H1 (cell line): ENCODE results near the gene MAP1LC3A. TPM values are rescaled to one million over a fixed set of nuclear protein-coding genes. Genes with fewer than 3 reads are reported as not detected.

Source experiments
- CTCF ChIA-PET: fragments of 300-600 bp; sonication (Branson Sonifier 250); formaldehyde crosslinking; loops from one replicate; lab custom pipeline; 2021; ENCODE audit not compliant: partially characterized antibody; lab: Charles Lee
- POLR2A ChIA-PET: fragments of 300-600 bp; sonication (Branson Sonifier 250); formaldehyde crosslinking; loops from one replicate; lab custom pipeline; 2021; ENCODE audit warnings: inconsistent platforms; ENCODE audit not compliant: partially characterized antibody; lab: Charles Lee
- DNase-seq, 2 experiments: peaks; one replicate each; pipeline versions ENCODE4 v3.0.0 to v3.0.0-alpha.2; 2010 to 2022; ENCODE audit warnings: low spot score in 2 of 2, low read depth in 1 of 2, mixed read lengths in 1 of 2
- FAIRE-seq: peaks from 2 replicates; lab custom pipeline; 2011; peaks lifted over from hg19 to GRCh38; lab: Jason Lieb, UNC
- H2AFZ ChIP-seq: 2 replicates; pipeline ENCODE4 v1.8.1; 2012; ENCODE audit warnings: low read length, inconsistent platforms
- H2AK5ac ChIP-seq: 2 replicates; pipeline ENCODE4 v1.6.1; 2013; ENCODE audit warnings: low read depth, low read length
- H2BK120ac ChIP-seq: replicated peaks from 2 replicates; pipeline ENCODE3; 2013; ENCODE audit warnings: low read depth, low read length, inconsistent platforms
- H2BK12ac ChIP-seq: 2 replicates; pipeline ENCODE4 v1.6.1; 2013; ENCODE audit warnings: low read depth, low read length
- H2BK15ac ChIP-seq: 2 replicates; pipeline ENCODE4 v1.6.1; 2013; ENCODE audit warnings: low read length
- H2BK20ac ChIP-seq: 2 replicates; pipeline ENCODE4 v1.6.1; 2013; ENCODE audit warnings: low read length
- H2BK5ac ChIP-seq: 2 replicates; pipeline ENCODE4 v1.6.1; 2013; ENCODE audit warnings: low read depth, low read length
- H3K14ac ChIP-seq: 2 replicates; pipeline ENCODE4 v1.6.1; 2013; ENCODE audit warnings: inconsistent platforms; ENCODE audit not compliant: insufficient read length
- H3K18ac ChIP-seq: 2 replicates; pipeline ENCODE4 v1.6.1; 2013; ENCODE audit warnings: low read length; ENCODE audit errors: extremely low read depth
- H3K23ac ChIP-seq: 2 replicates; pipeline ENCODE4 v1.6.1; 2013; ENCODE audit warnings: inconsistent platforms; ENCODE audit not compliant: insufficient read length
- H3K23me2 ChIP-seq: 2 replicates; pipeline ENCODE4 v1.6.1; 2013; ENCODE audit warnings: low read depth, low read length
- H3K27ac ChIP-seq: 2 replicates; pipeline ENCODE4 v1.6.1; 2011; ENCODE audit warnings: low read depth, low read length, inconsistent platforms
- H3K27me3 ChIP-seq, 4 experiments: replicated peaks in 1 of 4; 1 replicate in 1 of 4; 2 replicates in 3 of 4; pipeline versions ENCODE4 v1.6.1 to v1.8.1; 2011 to 2013; ENCODE audit warnings: low read length in 3 of 4, mild to moderate bottlenecking in 3 of 4, inconsistent platforms in 2 of 4, mixed read lengths in 2 of 4, moderate library complexity in 1 of 4; ENCODE audit not compliant: control insufficient read depth in 3 of 4, insufficient read depth in 3 of 4; ENCODE audit errors: extremely low read depth in 1 of 4
- H3K36me3 ChIP-seq, 4 experiments: 2 replicates each; pipeline versions ENCODE4 v1.6.1 to v1.8.1; 2011 to 2013; ENCODE audit warnings: mild to moderate bottlenecking in 4 of 4, low read length in 3 of 4, moderate library complexity in 2 of 4, control low read depth in 1 of 4, inconsistent platforms in 1 of 4; ENCODE audit not compliant: insufficient read depth in 4 of 4, control insufficient read depth in 2 of 4
- H3K4ac ChIP-seq: replicated peaks from 2 replicates; pipeline ENCODE3; 2013; ENCODE audit warnings: low read length, low read depth, mixed read lengths, inconsistent platforms; ENCODE audit not compliant: insufficient read length
- H3K4me1 ChIP-seq, 4 experiments: replicated peaks in 1 of 4; 1 replicate in 1 of 4; 2 replicates in 3 of 4; pipeline versions ENCODE4 v1.6.1 to v1.8.1; 2011 to 2013; ENCODE audit warnings: low read length in 3 of 4, inconsistent platforms in 2 of 4, mixed read lengths in 1 of 4; ENCODE audit not compliant: insufficient read depth in 4 of 4, control insufficient read depth in 3 of 4
- H3K4me2 ChIP-seq, 2 experiments: 2 replicates each; pipeline versions ENCODE4 v1.6.1 to v1.8.1; 2011 to 2013; ENCODE audit warnings: low read depth in 2 of 2, low read length in 2 of 2, control low read depth in 1 of 2, inconsistent platforms in 1 of 2, mild to moderate bottlenecking in 1 of 2; ENCODE audit not compliant: insufficient read depth in 1 of 2
- H3K4me3 ChIP-seq, 4 experiments: fragments of 200-600, 300-600 bp in 1 of 4; sonication (generic), shearing (Covaris generic), sonication (Bioruptor Twin) in 1 of 4; 2 replicates each; pipeline versions ENCODE4 v1.5.1 to v1.8.1; 2011 to 2016; ENCODE audit warnings: low read length in 4 of 4, low read depth in 3 of 4, control low read depth in 2 of 4, inconsistent platforms in 2 of 4, mild to moderate bottlenecking in 2 of 4, mixed read lengths in 1 of 4, moderate library complexity in 1 of 4; ENCODE audit not compliant: insufficient read depth in 2 of 4; ENCODE audit errors: extremely low read depth in 1 of 4
- H3K56ac ChIP-seq: replicated peaks from 2 replicates; pipeline ENCODE3; 2013; ENCODE audit warnings: low read depth, mild to moderate bottlenecking, mixed read lengths, low read length, inconsistent platforms; ENCODE audit not compliant: insufficient read length
- H3K79me1 ChIP-seq: 2 replicates; pipeline ENCODE4 v1.6.1; 2013; ENCODE audit warnings: low read depth, low read length, control low read depth
- H3K79me2 ChIP-seq, 2 experiments: 2 replicates each; pipeline versions ENCODE4 v1.6.1 to v1.8.1; 2012 to 2013; ENCODE audit warnings: low read length in 2 of 2, mild to moderate bottlenecking in 2 of 2, inconsistent platforms in 1 of 2; ENCODE audit not compliant: insufficient read depth in 2 of 2, control insufficient read depth in 1 of 2
- H3K9ac ChIP-seq, 4 experiments: replicated peaks in 1 of 4; 1 replicate in 1 of 4; 2 replicates in 3 of 4; pipeline versions ENCODE4 v1.6.1 to v1.8.1; 2011 to 2013; ENCODE audit warnings: low read depth in 3 of 4, low read length in 3 of 4, control low read depth in 2 of 4, mild to moderate bottlenecking in 2 of 4, moderate library complexity in 2 of 4, inconsistent platforms in 1 of 4; ENCODE audit errors: extremely low read depth in 1 of 4
- H3K9me3 ChIP-seq, 2 experiments: 2 replicates each; pipeline versions ENCODE4 v1.6.1 to v1.8.1; 2012 to 2013; ENCODE audit warnings: mild to moderate bottlenecking in 2 of 2, moderate library complexity in 2 of 2, control low read depth in 1 of 2, inconsistent platforms in 1 of 2, low read depth in 1 of 2, low read length in 1 of 2, mixed read lengths in 1 of 2; ENCODE audit not compliant: insufficient read depth in 2 of 2
- H4K20me1 ChIP-seq, 2 experiments: replicated peaks in 1 of 2; 2 replicates each; pipeline versions ENCODE3 to v1.8.1; 2011 to 2013; ENCODE audit warnings: inconsistent platforms in 2 of 2, low read length in 2 of 2, mild to moderate bottlenecking in 1 of 2; ENCODE audit not compliant: insufficient read depth in 2 of 2, control insufficient read depth in 1 of 2
- H4K5ac ChIP-seq: 2 replicates; pipeline ENCODE4 v1.6.1; 2013; ENCODE audit warnings: low read length, low read depth, mixed read lengths, inconsistent platforms; ENCODE audit not compliant: insufficient read length
- H4K8ac ChIP-seq: 2 replicates; pipeline ENCODE4 v1.8.0; 2013; ENCODE audit warnings: mild to moderate bottlenecking, moderate library complexity, low read length, inconsistent platforms; ENCODE audit not compliant: insufficient read depth; ENCODE audit errors: extremely low read depth
- H4K91ac ChIP-seq: replicated peaks from 2 replicates; pipeline ENCODE3; 2013; ENCODE audit warnings: low read length, mixed read lengths, inconsistent platforms; ENCODE audit not compliant: insufficient read length
- BACH1 ChIP-seq: IDR thresholded peaks from 2 replicates; pipeline ENCODE4 v1.6.1; 2012; ENCODE audit warnings: low read length, improper control_type of control experiment
- BRCA1 ChIP-seq: IDR thresholded peaks from 2 replicates; pipeline ENCODE4 v1.6.1; 2012; ENCODE audit warnings: low read depth, low read length, improper control_type of control experiment
- CEBPB ChIP-seq: IDR thresholded peaks from 2 replicates; pipeline ENCODE4 v1.6.1; 2012; ENCODE audit warnings: low read depth, low read length
- CHD2 ChIP-seq: IDR thresholded peaks from 2 replicates; pipeline ENCODE4 v1.6.1; 2012; ENCODE audit warnings: low read length, improper control_type of control experiment
- JUN ChIP-seq: IDR thresholded peaks from 2 replicates; pipeline ENCODE4 v1.6.1; 2011; ENCODE audit warnings: low read depth, mild to moderate bottlenecking, improper control_type of control experiment, low read length
- KDM1A ChIP-seq: fragments of 200-600, 300-600 bp; sonication (generic); IDR thresholded peaks from 2 replicates; pipeline ENCODE4 v1.7.1; 2016; ENCODE audit warnings: mild to moderate bottlenecking, low read length, borderline replicate concordance
- MAFK ChIP-seq: IDR thresholded peaks from 2 replicates; pipeline ENCODE4 v1.6.1; 2012; ENCODE audit warnings: low read depth, mild to moderate bottlenecking, improper control_type of control experiment, low read length
- MAX ChIP-seq: IDR thresholded peaks from 2 replicates; pipeline ENCODE4 v1.6.1; 2012; ENCODE audit warnings: inconsistent platforms
- POLR2AphosphoS5 ChIP-seq: IDR thresholded peaks from 2 replicates; pipeline ENCODE4 v1.6.1; 2011; ENCODE audit warnings: low read depth, low read length
- RAD21 ChIP-seq, 2 experiments: IDR thresholded peaks in 1 of 2; conservative IDR thresholded peaks in 1 of 2; 2 replicates each; pipeline ENCODE4 v1.6.1; 2011; ENCODE audit warnings: low read depth in 2 of 2, low read length in 2 of 2, improper control_type of control experiment in 1 of 2, inconsistent platforms in 1 of 2, mild to moderate bottlenecking in 1 of 2, moderate library complexity in 1 of 2
- SP2 ChIP-seq: IDR thresholded peaks from 2 replicates; pipeline ENCODE4 v1.6.1; 2012; ENCODE audit warnings: mild to moderate bottlenecking, low read length, inconsistent platforms
- SUZ12 ChIP-seq: fragments of 200-600 bp; sonication (generic); IDR thresholded peaks from 2 replicates; pipeline ENCODE4 v1.6.1; 2012; ENCODE audit warnings: mild to moderate bottlenecking, inconsistent platforms, low read length, moderate library complexity, mixed read lengths
- WGBS, 2 experiments: shearing (Covaris generic) in 1 of 2; methylation state at CpG; one replicate each; pipeline versions ENCODE4 v1.1.6 to v1.1.7; 2013 to 2015; ENCODE audit warnings: low lambda C conversion rate in 2 of 2, mixed read lengths in 2 of 2, inconsistent platforms in 1 of 2, low coverage in 1 of 2, missing lambda C conversion rate in 1 of 2; ENCODE audit not compliant: insufficient replicate concordance in 2 of 2, insufficient coverage in 1 of 2, insufficient read length in 1 of 2; ENCODE audit errors: extremely low coverage in 1 of 2, missing lambda C conversion rate in 1 of 2; 5-methylcytosine and 5-hydroxymethylcytosine counted together
- polyA plus RNA-seq, 7 experiments: library from polyadenylated mRNA; depleted of rRNA in 3 of 7; stranded (reverse) in 5 of 7; unstranded in 2 of 7; fragments of >200 nt in 5 of 7; fragments of 200-250 nt in 2 of 7; gene quantifications; 1 replicate in 5 of 7; 2 replicates in 1 of 7; 4 replicates in 1 of 7; pipeline versions ENCODE4 v1.2.1 to v1.2.3, GENCODE V29; 2011 to 2013; ENCODE audit warnings: missing spikeins in 2 of 7, mixed read lengths in 2 of 7
- total RNA-seq: library from RNA; stranded (reverse); fragmentation: NEBNext Ultra II Directional; extraction: Animal tissue kit (Norgen Biotek cat#: 25700); gene quantifications from 2 replicates; pipeline ENCODE4 v1.2.1, GENCODE V29; 2021

The MAP1LC3A gene
- total and polyA plus RNA-seq, 2 of the 8 experiments (the other 6 are each of a cell fraction or from before 2014, with no cell fraction given): 5.0 to 6.1 TPM

GRCh38 chr20:34543463-34544056 lies 15.0 kb upstream of the MAP1LC3A start:
- Histone ChIP-seq H3K9me3 (no peaks in the 10 kb centered on the region), H3K4ac (no peak overlapping the region), H2BK20ac (no peak overlapping the region), H2AK5ac (no peak overlapping the region), H3K4me3 (no peak overlapping the region), H3K27me3 (no peaks in the 10 kb centered on the region), H3K27ac (no peak overlapping the region), H3K4me2 (peak overlapping the region in 1 of 2 experiments; percentile 88; a peak in 1 of 4 replicates), H3K23ac (no peak overlapping the region), H3K23me2 (peaks cover 5% of the 10 kb centered on the region; the same call in 1 of the 2 replicates), H2BK120ac (no peak overlapping the region), H4K8ac (no peak overlapping the region), H4K91ac (no peak overlapping the region), H3K79me2 (no peaks in the 10 kb centered on the region), H3K79me1 (no peaks in the 10 kb centered on the region), H3K36me3 (peaks cover 2 to 10% (median 5%) of the 10 kb centered on the region in 4 experiments; a peak in 4 of 8 replicates), H2BK5ac (no peak overlapping the region), H3K56ac (no peak overlapping the region), H3K4me1 (peaks cover 0 to 8% (median 2%) of the 10 kb centered on the region in 4 experiments; a peak in 3 of 7 replicates), H3K9ac (no peak overlapping the region), H4K20me1 (peaks cover 0 to 2% of the 10 kb centered on the region in 2 experiments), H3K14ac (no peak overlapping the region), H2BK12ac (no peak overlapping the region), H2BK15ac (no peak overlapping the region), H3K18ac (no peak overlapping the region), H4K5ac (no peak overlapping the region), H2AFZ (no peak overlapping the region)
- WGBS, 2 experiments: 82% methylated on average over 12 of the region's 12 CpGs; no CpG with 5 or more reads in 1 of the 2 experiments
- POLR2A ChIA-PET: interaction anchor here (0.6 to 1.5 kb wide), 4 partner anchors 11 to 295 kb away, joined by 3 to 5 read pairs (median 3); no protein-coding TSS in a partner anchor
- no peak for DNase-seq
- FAIRE-seq: no peak
- CTCF ChIA-PET: interaction anchor here (0.8 to 3.8 kb wide), 8 partner anchors 10 to 287 kb away, joined by 3 to 18 read pairs (median 4); no protein-coding TSS in a partner anchor
- TF ChIP-seq JUN: no peak
- no peak for TF ChIP-seq RAD21 (IDR thresholded peaks at IDR 0.05 in 1 of 2, conservative IDR thresholded peaks at IDR 0.05 in 1 of 2; ENCODE audit: low read depth in 2 of 2, low read length in 2 of 2)
- TF ChIP-seq SP2: no peak
- TF ChIP-seq SUZ12: no peak
- no peak for TF ChIP-seq CHD2
- TF ChIP-seq POLR2AphosphoS5: no peak
- TF ChIP-seq BRCA1: no peak
- TF ChIP-seq CEBPB: no peak
- no peak for TF ChIP-seq KDM1A
- TF ChIP-seq MAX: no peak
- TF ChIP-seq BACH1: no peak
- no peak for TF ChIP-seq MAFK
